Activated CD8-positive, alpha-beta T cell treated with anti-CD3 and anti-CD28 coated beads, Interleukin-2, amount 10 ng/mL, durations not matched to agents 7 days and 5 days (primary cell): ENCODE measurements around the gene DTNB. TPM values are rescaled to one million over a fixed set of nuclear protein-coding genes. Genes with fewer than 3 reads are reported as not detected.
"Not testable (repeated sequence)": the region's sequence is repeated elsewhere in the genome, so short reads cannot be mapped to it uniquely, and the experiment has no call there.

Experiments
- ATAC-seq: fragments of 150-1000 bp; cut with Tn5 transposase; one replicate; pipeline ENCODE4 v1.10.0; 2021; ENCODE audit warnings: moderate library complexity
- CTCF ChIA-PET: fragments of 350-600 bp; sonication (Branson Sonifier 250); formaldehyde crosslinking; loops from one replicate; lab custom pipeline; 2021; ENCODE audit warnings: antibody characterized with exemption; lab: Charles Lee
- POLR2A ChIA-PET: fragments of 350-600 bp; sonication (Branson Sonifier 250); formaldehyde crosslinking; loops from one replicate; lab custom pipeline; 2021; ENCODE audit warnings: antibody characterized with exemption; lab: Charles Lee
- DNase-seq: peaks from one replicate; pipeline ENCODE4 v3.0.0-alpha.2; 2020
- H3K27ac Mint-ChIP-seq: one replicate; pipeline ENCODE4 v1.8.0; 2021; ENCODE audit warnings: mild to moderate bottlenecking, mixed read lengths
- H3K27me3 Mint-ChIP-seq: one replicate; pipeline ENCODE4 v1.8.0; 2021; ENCODE audit warnings: low read depth, mixed read lengths
- H3K36me3 Mint-ChIP-seq: one replicate; pipeline ENCODE4 v1.8.0; 2021; ENCODE audit warnings: low read depth, mixed read lengths
- H3K4me1 Mint-ChIP-seq: one replicate; pipeline ENCODE4 v1.8.0; 2021; ENCODE audit warnings: low read depth, mixed read lengths
- H3K4me3 Mint-ChIP-seq: one replicate; pipeline ENCODE4 v1.8.0; 2021; ENCODE audit warnings: mild to moderate bottlenecking, mixed read lengths
- H3K9me3 Mint-ChIP-seq: one replicate; pipeline ENCODE4 v1.8.0; 2022; ENCODE audit warnings: mixed read lengths; ENCODE audit not compliant: insufficient read depth
- total RNA-seq, 2 experiments: library from RNA; stranded (reverse); gene quantifications; one replicate each; pipeline ENCODE4 v1.2.3, GENCODE V29; 2021

The DTNB gene
- total RNA-seq, 2 experiments from 2014 or later, result 29.2 to 31.2 TPM

DNA sequence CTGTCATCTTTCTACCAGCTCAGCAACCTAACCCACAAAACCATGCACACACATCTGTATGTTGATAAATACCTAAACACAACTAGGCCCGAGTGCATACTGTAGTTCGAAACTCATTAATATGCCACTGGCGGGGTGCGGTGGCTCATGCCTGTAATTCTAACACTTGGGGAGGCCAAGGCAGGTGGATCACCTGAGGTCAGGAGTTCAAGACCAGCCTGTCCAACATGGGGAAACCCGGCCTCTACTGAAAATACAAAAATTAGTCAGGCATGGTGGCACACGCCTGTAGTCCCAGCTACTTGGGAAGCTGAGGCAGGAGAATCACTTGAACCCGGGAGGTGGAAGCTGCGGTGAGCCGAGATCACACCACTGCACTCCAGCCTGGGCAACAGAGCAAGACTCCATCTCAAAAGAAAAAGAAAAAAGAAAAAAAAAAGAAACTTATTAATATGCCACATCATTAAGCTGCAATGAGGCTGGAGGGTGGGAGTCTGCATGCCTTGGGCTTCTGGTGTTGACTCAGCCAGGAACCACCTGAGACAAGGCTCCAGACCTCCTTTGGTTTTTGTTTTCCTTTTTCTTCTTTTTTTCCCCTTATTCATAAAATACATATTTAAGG lies 71.6 kb downstream of the DTNB start:
- H3K36me3 Mint-ChIP-seq, H3K27ac Mint-ChIP-seq, POLR2A ChIA-PET, CTCF ChIA-PET, DNase-seq, H3K27me3 Mint-ChIP-seq, H3K4me3 Mint-ChIP-seq, ATAC-seq, H3K9me3 Mint-ChIP-seq: not testable (repeated sequence)
- peaks cover 15% of the 10 kb centered on the region for H3K4me1 Mint-ChIP-seq

DNA sequence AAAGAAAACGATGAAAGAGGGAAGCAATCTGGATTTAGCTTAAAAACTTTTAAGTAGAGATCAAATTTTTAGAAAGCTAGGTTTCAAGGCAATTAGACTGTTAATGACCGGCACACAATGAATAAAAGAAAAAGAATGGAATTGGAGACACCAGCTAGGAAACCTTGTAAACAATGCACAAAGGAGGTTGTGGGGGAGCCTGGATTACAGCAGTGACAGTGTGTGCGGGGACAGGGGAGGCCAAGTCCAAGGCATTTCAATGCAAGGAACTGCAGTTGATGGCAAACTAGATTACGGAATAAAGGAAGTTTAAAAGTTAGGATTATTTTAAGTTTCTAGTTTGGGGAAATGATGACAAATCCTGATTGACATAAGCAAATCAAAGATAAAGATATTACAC lies 74.5 kb downstream of the DTNB start:
- no peaks in the 10 kb centered on the region for H3K9me3 Mint-ChIP-seq
- H3K27ac Mint-ChIP-seq, result no peak overlapping the region
- peaks cover 11% of the 10 kb centered on the region for H3K4me1 Mint-ChIP-seq

DNA sequence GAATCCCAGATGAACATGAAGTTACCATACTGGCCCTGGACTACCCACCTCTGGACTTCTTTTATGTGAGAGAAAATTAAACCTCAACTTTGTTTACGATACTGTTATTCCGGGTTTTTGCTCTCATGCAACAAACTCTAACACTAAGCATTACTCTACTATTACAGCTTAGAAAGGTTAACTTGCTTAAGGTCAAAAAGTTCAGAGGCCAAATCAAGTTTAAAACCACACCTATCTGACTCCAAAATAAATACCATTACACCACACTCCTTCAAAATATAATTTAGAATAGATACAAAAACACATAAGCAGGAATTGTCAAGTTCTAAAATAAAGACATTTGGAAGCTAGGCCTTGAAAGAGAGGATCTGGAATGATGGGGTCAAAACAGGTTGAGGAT lies 75.0 kb downstream of the DTNB start:
- CTCF ChIA-PET, result interaction anchor here (0.9 to 2.3 kb wide), 4 partner anchors 9 to 236 kb away, joined by 3 to 17 read pairs (median 4); no protein-coding TSS in a partner anchor
- POLR2A ChIA-PET, result no interaction called here
- Mint-ChIP-seq H3K36me3 (peaks cover 6% of the 10 kb centered on the region), H3K27me3 (no peaks in the 10 kb centered on the region), H3K4me1 (peaks cover 5% of the 10 kb centered on the region), H3K27ac (no peak overlapping the region), H3K4me3 (no peak overlapping the region), H3K9me3 (no peaks in the 10 kb centered on the region)
- no peak for DNase-seq
- ATAC-seq, result no peak

More for the DNA sequence above, 74.5 kb downstream of the DTNB start:
- POLR2A ChIA-PET, result no interaction called here
- ATAC-seq, result no peak
- no peak overlapping the region for H3K4me3 Mint-ChIP-seq
- CTCF ChIA-PET, result interaction anchor here (0.9 to 2.3 kb wide), 3 partner anchors 8 to 101 kb away, joined by 3 to 17 read pairs (median 6); no protein-coding TSS in a partner anchor
- peaks cover 5% of the 10 kb centered on the region for H3K36me3 Mint-ChIP-seq
- no peak for DNase-seq
- H3K27me3 Mint-ChIP-seq, result no peaks in the 10 kb centered on the region

DNA sequence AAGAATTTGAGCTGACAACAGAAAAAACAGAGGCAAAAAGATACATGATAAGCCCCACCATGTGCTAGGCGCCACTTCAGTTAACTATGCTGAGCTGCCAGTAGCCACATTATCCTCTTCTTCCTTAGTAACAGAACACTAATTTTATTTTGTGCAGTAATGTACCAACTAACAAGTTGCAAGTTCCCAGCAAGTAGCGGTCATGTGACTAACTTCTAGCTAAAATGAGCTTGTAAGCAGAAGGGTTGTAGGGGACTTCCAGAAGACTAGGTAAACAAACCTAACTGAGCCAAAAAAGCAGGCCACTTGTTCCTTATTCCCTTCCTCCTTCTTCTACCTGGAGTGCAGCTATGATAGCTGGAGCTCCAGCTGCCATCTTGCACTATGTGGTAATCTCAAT lies 75.5 kb downstream of the DTNB start:
- H3K27me3 Mint-ChIP-seq, result no peaks in the 10 kb centered on the region
- DNase-seq, result no peak
- H3K4me1 Mint-ChIP-seq, result peaks cover 6% of the 10 kb centered on the region
- H3K36me3 Mint-ChIP-seq, result peaks cover 6% of the 10 kb centered on the region
- H3K9me3 Mint-ChIP-seq, result no peaks in the 10 kb centered on the region
- no peak overlapping the region for H3K27ac Mint-ChIP-seq
- POLR2A ChIA-PET, result no interaction called here
- ATAC-seq, result no peak
- no peak overlapping the region for H3K4me3 Mint-ChIP-seq
- CTCF ChIA-PET, result interaction anchor here (0.9 to 2.3 kb wide), 4 partner anchors 9 to 321 kb away, joined by 3 to 17 read pairs (median 4); no protein-coding TSS in a partner anchor

DNA sequence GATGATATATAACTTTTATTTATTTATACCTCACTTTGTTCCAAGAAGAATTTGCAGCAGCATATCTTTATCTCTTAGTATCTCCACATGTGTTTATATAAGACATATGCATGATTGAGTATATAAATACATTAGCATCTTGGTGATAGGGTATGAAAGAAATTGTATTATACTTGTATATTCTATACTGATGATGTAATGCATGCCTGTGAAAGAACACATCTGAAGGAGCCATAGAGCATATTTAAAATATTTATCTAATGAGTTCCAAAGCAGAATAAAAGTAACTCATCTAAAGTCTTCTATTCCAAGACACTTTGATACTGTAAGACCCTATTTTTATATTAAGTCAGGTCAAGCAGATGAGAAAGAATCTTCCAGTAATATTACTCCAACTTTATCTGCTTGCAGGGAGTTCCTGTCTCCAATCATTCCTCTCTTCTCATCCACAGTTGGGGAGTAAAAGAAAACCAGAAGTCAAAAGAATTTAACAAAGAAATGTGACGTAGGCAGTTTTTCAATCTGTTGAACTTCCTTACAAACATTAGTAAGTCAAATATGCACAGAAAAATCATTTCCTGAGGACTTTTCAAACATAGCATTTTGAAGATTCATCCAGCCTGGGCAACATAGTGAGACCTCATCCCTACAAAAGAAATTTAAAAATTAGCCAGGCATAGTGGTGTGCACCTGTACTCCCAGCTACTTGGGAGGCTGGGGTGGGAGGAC lies 76.7 kb downstream of the DTNB start:
- peaks cover 13% of the 10 kb centered on the region for H3K4me1 Mint-ChIP-seq
- no peaks in the 10 kb centered on the region for H3K27me3 Mint-ChIP-seq
- no peak for DNase-seq
- CTCF ChIA-PET, result interaction anchor here (1.2 to 2.3 kb wide), 2 partner anchors 11 to 320 kb away, joined by 3 to 17 read pairs; no protein-coding TSS in a partner anchor
- POLR2A ChIA-PET, result no interaction called here
- no peaks in the 10 kb centered on the region for H3K9me3 Mint-ChIP-seq
- H3K36me3 Mint-ChIP-seq, result peaks cover 9% of the 10 kb centered on the region
- no peak overlapping the region for H3K4me3 Mint-ChIP-seq
- H3K27ac Mint-ChIP-seq, result no peak overlapping the region
- no peak for ATAC-seq

- H3K36me3 Mint-ChIP-seq, result peaks cover 9% of the 10 kb centered on the region
- H3K4me1 Mint-ChIP-seq, result peaks cover 17% of the 10 kb centered on the region
- ChIA-PET POLR2A (no interaction called here), CTCF (interaction anchor here (1.2 to 1.5 kb wide), 2 partner anchors 11 to 29 kb away, joined by 3 to 7 read pairs; no protein-coding TSS in a partner anchor)
- H3K9me3 Mint-ChIP-seq, result no peaks in the 10 kb centered on the region
- no peak for DNase-seq
- H3K4me3 Mint-ChIP-seq, result no peak overlapping the region
- ATAC-seq, result no peak
- H3K27ac Mint-ChIP-seq, result no peak overlapping the region
- H3K27me3 Mint-ChIP-seq, result no peaks in the 10 kb centered on the region
These were observed 78.0 kb downstream of the DTNB start for GRCh38 chr2:25595393-25595792.

GRCh38 chr2:25594991-25595390 lies 78.4 kb downstream of the DTNB start:
- H3K4me3 Mint-ChIP-seq, result no peak overlapping the region
- ChIA-PET POLR2A (no interaction called here), CTCF (interaction anchor here (1.2 to 1.5 kb wide), 2 partner anchors 12 to 28 kb away, joined by 3 to 7 read pairs; no protein-coding TSS in a partner anchor)
- H3K27ac Mint-ChIP-seq, result no peak overlapping the region
- peaks cover 9% of the 10 kb centered on the region for H3K36me3 Mint-ChIP-seq
- H3K9me3 Mint-ChIP-seq, result no peaks in the 10 kb centered on the region
- peaks cover 17% of the 10 kb centered on the region for H3K4me1 Mint-ChIP-seq
- no peak for DNase-seq
- ATAC-seq, result no peak
- no peaks in the 10 kb centered on the region for H3K27me3 Mint-ChIP-seq

DNA sequence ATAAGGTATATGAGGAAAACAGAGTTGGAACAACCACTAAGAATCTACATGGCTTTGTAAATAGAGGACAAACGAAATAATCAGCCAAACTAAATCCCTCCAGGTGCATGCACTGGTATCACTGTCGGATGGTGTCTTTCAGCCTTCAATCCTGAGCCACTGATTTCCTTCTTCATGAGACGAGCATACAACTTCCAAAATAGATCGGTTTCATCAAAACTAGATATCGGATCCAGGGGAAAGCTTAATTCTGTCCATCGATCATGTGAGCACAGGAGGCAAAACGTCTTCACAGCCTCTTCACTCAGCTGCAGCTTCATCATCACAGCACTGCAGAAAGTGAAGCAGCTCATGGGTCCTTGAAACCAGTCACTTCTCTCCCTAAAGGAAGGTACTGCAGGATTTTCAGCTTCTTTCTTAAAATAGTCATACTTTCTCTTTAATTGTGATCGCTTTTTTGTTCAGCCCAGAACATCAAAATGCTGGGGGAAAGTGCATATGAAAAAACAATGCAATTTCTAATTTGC lies 80.5 kb downstream of the DTNB start:
- CTCF ChIA-PET, result interaction anchor here (1.7 to 3.6 kb wide), 3 partner anchors 15 to 427 kb away, joined by 4 to 24 read pairs (median 8); no protein-coding TSS in a partner anchor
- POLR2A ChIA-PET, result no interaction called here
- ATAC-seq (no peak), DNase-seq (no peak)
- Mint-ChIP-seq H3K4me3 (no peak overlapping the region), H3K27ac (peak overlapping the region; percentile 10), H3K4me1 (peaks cover 28% of the 10 kb centered on the region), H3K27me3 (no peaks in the 10 kb centered on the region), H3K36me3 (peaks cover 7% of the 10 kb centered on the region), H3K9me3 (no peaks in the 10 kb centered on the region)

DNA sequence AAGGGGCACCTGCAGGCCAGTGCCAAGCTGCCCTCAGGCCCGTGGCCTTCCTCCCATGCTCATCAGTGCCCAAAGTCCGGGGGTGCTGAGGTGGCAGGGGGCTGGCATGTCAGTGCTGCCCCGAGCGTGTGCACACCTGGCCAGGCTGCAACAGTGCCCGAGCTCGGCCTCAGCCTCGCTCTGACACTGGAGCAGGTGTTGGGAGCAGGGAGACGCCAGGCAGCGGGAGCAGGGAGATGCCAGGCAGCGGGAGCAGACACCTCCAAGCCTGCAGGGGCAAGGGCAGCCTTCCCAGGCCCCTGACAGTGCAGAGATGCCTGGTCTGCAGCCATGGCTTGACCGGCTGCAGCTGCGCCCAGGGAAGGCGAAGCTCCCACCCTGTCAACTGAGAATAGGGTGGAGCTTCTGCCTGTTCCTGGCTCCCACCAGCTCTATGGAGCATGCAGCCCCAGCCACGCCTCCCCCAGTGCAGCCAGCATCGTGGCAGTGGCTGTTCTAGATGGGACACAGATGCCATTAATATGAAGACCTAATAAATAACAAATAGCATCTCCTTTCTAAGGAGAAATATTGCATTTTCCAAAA lies 82.4 kb downstream of the DTNB start:
- Mint-ChIP-seq H3K27ac (no peak overlapping the region), H3K36me3 (peaks cover 4% of the 10 kb centered on the region), H3K9me3 (no peaks in the 10 kb centered on the region), H3K27me3 (no peaks in the 10 kb centered on the region), H3K4me1 (peaks cover 43% of the 10 kb centered on the region), H3K4me3 (no peak overlapping the region)
- ATAC-seq (no peak), DNase-seq (no peak)
- CTCF ChIA-PET, result interaction anchor here (2.1 to 3.6 kb wide), 3 partner anchors 16 to 74 kb away, joined by 6 to 24 read pairs (median 8); no protein-coding TSS in a partner anchor
- POLR2A ChIA-PET, result interaction anchor here (0.7 kb wide), 1 partner anchor 33 kb away, joined by 3 read pairs; no protein-coding TSS in a partner anchor

- Mint-ChIP-seq H3K27me3 (no peaks in the 10 kb centered on the region), H3K4me1 (peaks cover 43% of the 10 kb centered on the region), H3K4me3 (no peak overlapping the region), H3K9me3 (no peaks in the 10 kb centered on the region), H3K36me3 (peaks cover 4% of the 10 kb centered on the region), H3K27ac (no peak overlapping the region)
- DNase-seq (no peak), ATAC-seq (no peak)
- ChIA-PET CTCF (interaction anchor here (0.8 to 2.1 kb wide), 3 partner anchors 23 to 424 kb away, joined by 3 to 6 read pairs (median 4); no protein-coding TSS in a partner anchor), POLR2A (no interaction called here)
These were observed 83.6 kb downstream of the DTNB start for GRCh38 chr2:25589676-25590205.

DNA sequence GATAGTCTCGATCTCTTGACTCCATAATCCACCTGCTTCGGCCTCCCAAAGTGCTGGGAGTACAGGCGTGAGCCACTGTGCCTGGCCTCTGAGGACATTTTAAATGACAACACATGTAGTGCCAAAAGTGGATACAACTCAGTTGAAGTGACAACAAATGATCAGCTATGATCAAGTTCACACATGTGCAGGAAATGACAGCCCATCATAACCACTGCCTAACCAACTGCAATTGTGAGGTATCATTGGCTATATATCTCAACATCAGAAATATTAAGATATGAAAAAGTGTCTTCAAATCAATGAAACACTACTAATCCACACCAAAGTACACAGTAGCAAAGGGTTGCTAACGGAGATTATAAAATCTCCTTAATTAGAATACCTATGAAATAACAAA lies 84.8 kb downstream of the DTNB start:
- Mint-ChIP-seq H3K27me3 (no peaks in the 10 kb centered on the region), H3K4me1 (peaks cover 43% of the 10 kb centered on the region), H3K27ac (no peak overlapping the region), H3K4me3 (no peak overlapping the region), H3K9me3 (no peaks in the 10 kb centered on the region), H3K36me3 (peaks cover 3% of the 10 kb centered on the region)
- POLR2A ChIA-PET, result no interaction called here
- CTCF ChIA-PET, result interaction anchor here (1.0 to 1.6 kb wide), 5 partner anchors 18 to 246 kb away, joined by 3 to 6 read pairs (median 4); no protein-coding TSS in a partner anchor
- DNase-seq (no peak), ATAC-seq (no peak)
